Suppressor macrophage treated with lipopolysaccharide for 4 hours (primary cell): ENCODE data around the gene OR4Q2.
"Not testable (repeated sequence)": the region's sequence is repeated elsewhere in the genome, so short reads cannot be mapped to it uniquely, and the experiment has no call there.

Source experiments
- DNase-seq: peaks from one replicate; pipeline ENCODE4 v3.0.0-alpha.2; 2020

OR4Q2 gene

DNA sequence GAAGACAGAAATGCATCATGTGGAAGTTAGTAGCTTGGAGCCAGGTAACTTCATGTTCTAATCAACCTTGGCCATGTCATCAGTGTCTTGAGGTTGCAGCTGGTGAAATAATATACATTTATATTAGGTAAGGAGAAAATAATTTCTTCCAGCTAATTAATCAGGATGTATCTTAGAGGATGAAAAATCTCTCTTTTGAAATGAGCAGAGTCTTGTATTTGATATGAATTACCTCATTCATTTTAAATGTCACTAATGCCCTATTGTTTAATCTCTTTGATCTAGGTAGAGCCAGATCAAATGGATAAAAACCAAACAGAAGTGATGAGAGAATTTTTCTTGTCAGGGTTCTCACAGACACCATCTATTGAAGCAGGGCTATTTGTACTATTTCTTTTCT lies at the start of gene OR4Q2:
TSS of gene OR4Q2 (plus strand) at position 301 of the 400 bp plus-strand sequence.
- DNase-seq = no peak

DNA sequence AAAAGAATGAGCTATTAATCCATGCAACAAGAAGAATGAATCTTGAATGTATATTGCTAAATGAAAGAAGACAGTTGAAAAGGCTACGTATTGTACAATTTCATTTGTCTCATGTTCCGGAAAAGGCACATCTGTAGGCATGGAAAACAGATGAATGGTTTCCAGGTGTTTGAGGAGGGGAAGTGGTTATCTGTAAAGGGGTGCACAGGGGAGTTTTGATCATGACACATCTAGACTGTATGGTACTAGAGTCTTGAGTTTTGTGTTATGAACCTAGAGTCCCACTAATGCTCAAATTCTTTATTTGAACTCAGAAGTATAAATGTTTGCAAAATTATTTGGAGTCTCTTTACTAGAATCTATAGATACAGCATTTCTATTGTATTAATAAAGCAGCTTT lies 32.2 kb upstream of the OR4Q2 start:
- DNase-seq = not testable (repeated sequence)

DNA sequence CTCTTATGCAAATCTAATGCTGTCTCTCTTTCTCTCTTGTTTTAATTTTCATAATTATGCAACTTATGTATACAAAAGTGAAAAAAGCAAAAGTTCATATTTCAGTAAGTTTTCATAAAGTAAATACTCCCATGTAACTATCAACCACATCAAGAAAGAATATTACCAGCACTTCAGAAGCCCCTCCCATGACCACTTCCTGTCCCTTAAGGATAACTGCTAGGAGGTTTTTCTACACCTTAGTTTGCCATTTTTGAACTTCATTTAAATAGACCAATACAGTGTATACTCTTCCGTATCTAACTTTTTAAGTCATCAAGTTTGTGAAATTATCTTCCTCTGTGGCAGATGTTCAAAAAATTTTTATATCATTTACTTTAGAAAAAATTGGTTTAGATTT lies 27.1 kb upstream of the OR4Q2 start:
- DNase-seq = no peak

DNA sequence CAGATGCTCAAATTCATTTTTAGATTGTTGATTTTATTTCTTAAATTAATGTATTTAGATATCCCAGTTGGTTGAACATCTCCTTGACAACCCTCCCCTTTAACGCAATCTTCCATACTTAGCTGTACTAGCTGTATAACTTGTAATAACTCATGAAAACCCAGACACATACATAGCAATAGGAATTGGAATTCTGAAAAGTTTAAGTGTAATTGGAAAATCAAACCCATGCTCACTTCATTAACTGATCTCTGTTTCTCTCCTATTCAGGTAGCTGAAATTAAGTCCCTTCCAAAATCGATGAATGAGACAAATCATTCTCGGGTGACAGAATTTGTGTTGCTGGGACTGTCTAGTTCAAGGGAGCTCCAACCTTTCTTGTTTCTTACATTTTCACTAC lies 26.7 kb upstream of the OR4Q2 start, which contains the start of gene OR4K15:
TSS of gene OR4K15 (plus strand) at position 301 of the 400 bp plus-strand sequence. CDS start at position 301, 0 bp downstream.
- DNase-seq = no peak

DNA sequence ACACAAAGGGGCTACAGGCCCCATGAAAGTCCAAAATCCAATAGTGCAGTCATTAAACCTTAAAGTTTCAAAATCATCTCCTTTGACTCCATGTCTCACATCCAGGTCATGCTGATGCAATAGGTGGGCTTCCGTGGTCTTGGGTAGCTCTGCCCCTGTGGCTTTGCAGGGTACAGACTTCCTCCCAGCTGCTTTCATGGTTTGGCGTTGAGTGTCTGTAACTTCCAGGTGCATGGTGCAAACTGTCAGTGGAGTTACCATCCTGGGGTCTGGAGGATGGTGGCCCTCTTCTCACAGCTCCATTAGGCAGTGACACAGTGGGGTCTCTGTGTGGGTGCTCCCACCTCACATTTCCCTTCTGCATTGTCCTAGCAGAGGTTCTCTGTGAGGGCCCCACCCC lies 8.5 kb upstream of the OR4Q2 start:
- DNase-seq = no peak

DNA sequence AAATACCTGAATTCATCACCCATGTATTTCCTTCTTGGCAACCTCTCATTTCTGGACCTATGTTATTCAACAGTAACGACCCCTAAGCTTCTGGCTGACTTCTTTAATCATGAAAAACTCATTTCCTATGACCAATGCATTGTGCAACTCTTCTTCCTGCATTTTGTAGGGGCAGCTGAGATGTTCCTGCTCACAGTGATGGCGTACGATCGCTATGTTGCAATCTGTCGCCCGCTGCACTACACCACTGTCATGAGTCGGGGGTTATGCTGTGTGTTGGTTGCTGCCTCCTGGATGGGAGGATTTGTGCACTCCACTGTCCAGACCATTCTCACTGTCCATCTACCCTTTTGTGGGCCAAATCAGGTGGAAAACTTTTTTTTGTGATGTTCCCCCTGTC lies 356 bp downstream of the OR4Q2 start:
- peak; percentile 55 for DNase-seq

DNA sequence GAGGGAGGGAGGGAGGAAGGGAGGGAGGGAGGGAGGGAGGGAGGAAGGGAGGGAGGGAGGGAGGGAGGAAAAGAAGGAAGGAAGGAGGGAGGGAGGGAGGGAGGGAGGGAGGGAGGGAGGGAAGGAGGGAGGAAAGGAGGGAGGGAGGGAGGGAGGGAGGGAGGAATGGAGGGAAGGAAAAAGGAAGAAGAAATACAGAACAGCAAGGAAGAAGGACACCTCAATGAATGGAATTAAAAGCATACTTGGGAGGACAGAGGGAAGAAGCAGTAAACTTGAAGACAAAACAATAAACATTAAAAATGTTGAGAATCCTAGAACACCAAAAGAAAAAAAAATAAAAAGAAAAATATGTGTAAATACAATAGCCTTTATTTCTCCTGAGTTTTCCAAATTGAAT lies 6.2 kb downstream of the OR4Q2 start:
- no peak for DNase-seq

DNA sequence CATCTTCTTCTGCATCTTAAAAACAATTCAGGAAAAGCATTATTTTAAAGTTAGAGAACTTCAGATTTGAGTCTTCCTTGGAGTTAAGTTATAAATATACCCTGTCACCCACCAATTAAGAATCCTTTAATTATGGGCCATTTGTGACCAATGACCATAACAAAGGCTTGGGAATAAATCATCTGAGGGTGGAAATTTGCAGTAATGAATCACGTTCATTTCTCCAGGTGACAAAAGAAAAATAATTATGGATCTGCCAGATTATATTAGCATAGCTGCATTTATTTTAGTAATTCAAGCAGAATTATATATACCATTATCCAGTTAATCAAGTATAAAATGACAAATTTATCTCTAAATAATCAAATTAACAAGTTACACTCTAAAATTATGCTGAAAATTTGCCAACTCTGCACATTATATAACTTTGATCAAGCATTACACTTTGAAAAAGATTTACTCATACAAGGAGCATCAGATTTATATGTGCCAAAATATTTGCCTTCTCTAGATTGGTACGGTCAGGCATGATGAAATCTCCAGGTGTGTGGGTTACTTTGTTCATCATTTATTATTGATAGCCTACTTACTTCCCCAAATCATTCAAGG lies 17.4 kb downstream of the OR4Q2 start, which contains the start of gene OR4K14:
TSS of gene OR4K14 (minus strand) at position 51 of the 609 bp plus-strand sequence. CDS start 4,114 bp downstream, outside the sequence.
- DNase-seq = no peak

DNA sequence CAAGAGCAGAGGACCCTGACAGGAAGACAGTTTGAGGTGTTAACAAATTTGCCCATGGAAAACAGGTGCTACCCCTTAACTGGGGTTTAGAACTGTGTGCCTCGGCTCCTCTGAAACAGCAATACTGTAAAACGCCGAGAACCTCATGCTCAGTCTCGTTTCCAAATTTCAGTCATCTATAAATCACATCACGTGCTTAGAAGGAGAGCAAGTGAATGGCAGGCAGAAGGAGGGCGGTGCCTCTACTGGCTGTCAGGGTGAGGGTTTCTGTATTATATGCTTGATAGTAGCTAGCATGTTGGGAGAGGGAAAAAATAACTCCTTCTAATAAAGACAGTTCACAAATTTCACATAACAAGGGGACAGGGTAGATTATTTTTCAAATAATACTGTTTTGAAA lies 29.1 kb downstream of the OR4Q2 start:
- no peak for DNase-seq

DNA sequence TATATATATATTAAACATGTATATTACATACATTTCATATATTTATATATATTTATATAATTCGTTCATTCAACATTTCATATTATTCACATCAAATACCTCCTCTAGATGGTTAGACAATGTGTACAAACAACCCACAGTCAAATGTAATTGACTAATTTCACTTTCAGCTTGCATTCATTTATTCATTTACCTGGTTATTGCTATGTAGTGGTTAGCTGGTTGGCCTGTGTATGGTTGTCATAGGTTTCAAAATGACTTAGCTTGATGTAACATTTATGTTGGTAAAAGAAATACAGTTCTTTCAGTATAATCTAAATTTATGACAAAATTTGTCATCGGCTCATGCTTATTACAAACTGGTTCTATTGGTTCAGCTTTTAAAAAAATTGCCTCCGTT lies 33.5 kb downstream of the OR4Q2 start:
- DNase-seq = no peak

DNA sequence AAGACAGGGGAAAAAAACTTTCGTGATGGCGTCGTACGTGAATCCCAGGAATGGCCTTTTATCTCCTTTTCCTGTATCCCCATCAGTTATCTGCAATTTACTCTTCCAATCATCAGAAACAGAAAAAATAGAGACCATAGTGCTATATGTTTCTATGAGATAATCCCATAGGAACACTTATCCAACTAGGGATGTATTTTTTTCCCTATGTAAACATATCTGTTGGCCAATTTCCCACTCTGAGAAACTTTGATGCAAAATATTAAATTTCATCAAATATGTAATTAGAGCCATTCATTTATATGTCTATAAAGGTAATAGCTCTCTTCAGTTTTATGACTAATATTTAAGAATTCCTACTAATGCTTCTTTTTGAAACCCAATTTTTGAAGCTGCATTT lies 34.0 kb downstream of the OR4Q2 start, which contains the start of gene OR4K13:
TSS of gene OR4K13 (minus strand) at position 101 of the 400 bp plus-strand sequence. CDS start 1,280 bp downstream, outside the sequence.
- no peak for DNase-seq

DNA sequence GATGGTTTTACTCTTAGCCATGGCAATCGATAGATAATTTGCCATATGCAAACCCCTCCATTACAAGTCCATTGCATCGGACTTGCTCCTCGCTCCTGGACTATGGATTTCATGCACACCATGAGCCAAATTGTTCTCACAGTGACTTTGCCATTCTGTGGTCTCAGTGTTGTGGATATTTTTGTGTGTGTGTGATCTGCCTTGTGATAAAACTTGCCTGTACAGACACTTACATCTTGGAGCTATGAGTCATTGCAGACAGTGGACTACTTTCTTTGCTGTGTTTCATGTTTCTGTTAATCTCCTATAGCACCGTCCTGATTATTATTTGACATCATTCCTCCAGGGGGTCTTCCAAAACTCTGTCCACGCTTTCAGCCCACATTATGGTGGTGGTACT lies 42.3 kb downstream of the OR4Q2 start:
- DNase-seq = no peak

DNA sequence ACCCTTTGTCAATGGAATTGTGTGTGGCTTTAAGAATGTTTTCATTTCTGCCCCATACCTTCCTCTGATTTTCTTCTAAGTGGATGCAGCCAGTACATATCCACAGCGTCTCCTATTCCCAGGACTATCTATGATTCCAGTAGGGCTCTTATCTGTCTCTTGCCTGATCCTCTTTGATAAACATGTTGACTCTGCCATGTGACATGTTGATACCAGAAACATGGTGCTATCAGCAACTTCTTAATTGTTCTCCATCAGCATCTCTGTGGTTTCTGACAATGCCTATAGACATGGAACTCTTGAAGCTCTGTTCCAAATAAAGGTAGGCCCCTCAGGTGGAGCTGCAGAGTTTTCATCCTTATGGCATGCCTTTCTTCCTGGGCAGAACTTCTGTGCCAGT lies 46.2 kb downstream of the OR4Q2 start:
- DNase-seq = no peak
